GM19324 (cell line): ENCODE results near the gene CPZ.
"Not testable (repeated sequence)": the region's sequence is repeated elsewhere in the genome, so short reads cannot be mapped to it uniquely, and the experiment has no call there.

Experiments
- ATAC-seq: cut with Tn5 transposase; IDR thresholded peaks from one replicate; pipeline ENCODE4 v1.9.1; 2021; ENCODE audit warnings: mild to moderate bottlenecking, moderate library complexity; ENCODE audit not compliant: unreplicated experiment, low FRiP score

The CPZ gene

GRCh38 chr4:8607603-8608481, 15.3 kb downstream of the CPZ start:
- ATAC-seq = no peak

GRCh38 chr4:8608714-8609391, 16.3 kb downstream of the CPZ start:
- ATAC-seq = no peak

- ATAC-seq = no peak
These were observed 16.8 kb downstream of the CPZ start for GRCh38 chr4:8609406-8609805.

- ATAC-seq = no peak
These were observed 17.3 kb downstream of the CPZ start for GRCh38 chr4:8609824-8610350.

- no peak for ATAC-seq
These were observed 18.5 kb downstream of the CPZ start for GRCh38 chr4:8610858-8611616.

GRCh38 chr4:8612646-8613045, 20.1 kb downstream of the CPZ start:
- no peak for ATAC-seq

GRCh38 chr4:8613421-8614364, 21.1 kb downstream of the CPZ start:
- ATAC-seq = no peak

GRCh38 chr4:8614365-8615193, 22.0 kb downstream of the CPZ start:
- no peak for ATAC-seq

- ATAC-seq = no peak
These were observed 22.8 kb downstream of the CPZ start for GRCh38 chr4:8615366-8615765.

GRCh38 chr4:8615921-8616787, 23.6 kb downstream of the CPZ start:
- no peak for ATAC-seq

- no peak for ATAC-seq
These were observed 24.3 kb downstream of the CPZ start for GRCh38 chr4:8616831-8617230.

GRCh38 chr4:8617486-8618040, 25.0 kb downstream of the CPZ start:
- no peak for ATAC-seq

- no peak for ATAC-seq
These were observed 25.9 kb downstream of the CPZ start for GRCh38 chr4:8618421-8618820.

- ATAC-seq = no peak
These were observed 26.6 kb downstream of the CPZ start for GRCh38 chr4:8618961-8619720.

GRCh38 chr4:8621135-8621534, 28.6 kb downstream of the CPZ start:
- ATAC-seq = not testable (repeated sequence)

- not testable (repeated sequence) for ATAC-seq
These were observed 32.2 kb downstream of the CPZ start for GRCh38 chr4:8624601-8625272.
